Endothelial cell of umbilical vein (primary cell): ENCODE data around the gene PRICKLE3. TPM values are rescaled to one million over a fixed set of nuclear protein-coding genes. Genes with fewer than 3 reads are reported as not detected.
A peak's percentile ranks its signal among the peaks of the same experiment; 100 is the strongest.

Experiments used
- BruUV-seq: library from RNA; stranded (reverse); fragments of 400-500 nt; replicated peaks from 2 replicates; lab custom pipeline; 2021; lab: Mats Ljungman, UMichigan
- CTCF ChIA-PET: fragments of 300-600, 350-600 bp; sonication (Branson Sonifier 250); formaldehyde crosslinking; loops from one replicate; lab custom pipeline; 2021; ENCODE audit warnings: antibody characterized with exemption, inconsistent platforms; lab: Charles Lee
- POLR2A ChIA-PET: fragments of 300-600, 350-600 bp; sonication (Branson Sonifier 250); formaldehyde crosslinking; loops from one replicate; lab custom pipeline; 2021; ENCODE audit warnings: antibody characterized with exemption, inconsistent platforms; lab: Charles Lee
- DNase-seq: peaks from one replicate; pipeline ENCODE4 v3.0.0-alpha.2; 2011; ENCODE audit warnings: low read depth, low spot score
- FAIRE-seq: peaks from 2 replicates; lab custom pipeline; 2011; peaks lifted over from hg19 to GRCh38; lab: Jason Lieb, UNC
- H2AFZ ChIP-seq: 2 replicates; pipeline ENCODE4 v1.6.0; 2012; ENCODE audit warnings: low read depth, low read length, control low read depth, inconsistent platforms
- H3K27ac ChIP-seq: 2 replicates; pipeline ENCODE4 v1.5.1; 2011; ENCODE audit warnings: low read depth, mild to moderate bottlenecking, control low read depth, low read length, moderate library complexity; ENCODE audit not compliant: insufficient read depth
- H3K27me3 ChIP-seq, 2 experiments: 2 replicates each; pipeline versions ENCODE4 v1.6.0 to v1.6.1; 2011; ENCODE audit warnings: low read length in 2 of 2, mixed read lengths in 1 of 2; ENCODE audit not compliant: control insufficient read depth in 2 of 2, insufficient read depth in 2 of 2
- H3K36me3 ChIP-seq, 2 experiments: 2 replicates in 1 of 2; 3 replicates in 1 of 2; pipeline ENCODE4 v1.5.1; 2011; ENCODE audit warnings: low read length in 2 of 2, mild to moderate bottlenecking in 1 of 2, moderate library complexity in 1 of 2; ENCODE audit not compliant: control insufficient read depth in 2 of 2, insufficient read depth in 2 of 2; ENCODE audit errors: extremely low read depth in 1 of 2
- H3K4me1 ChIP-seq: 3 replicates; pipeline ENCODE4 v1.5.1; 2011; ENCODE audit warnings: mild to moderate bottlenecking, low read length; ENCODE audit not compliant: control insufficient read depth, insufficient read depth; ENCODE audit errors: extremely low read depth
- H3K4me2 ChIP-seq: 2 replicates; pipeline ENCODE4 v1.6.1; 2011; ENCODE audit warnings: low read length, control low read depth, mixed read lengths; ENCODE audit not compliant: insufficient read depth
- H3K4me3 ChIP-seq, 3 experiments: fragments of 200-600 bp in 1 of 3; sonication (generic), shearing (Covaris generic) in 1 of 3; replicated peaks in 1 of 3; 2 replicates each; pipeline ENCODE4 v1.5.1; 2011 to 2016; ENCODE audit warnings: control low read depth in 3 of 3, low read length in 3 of 3, mild to moderate bottlenecking in 2 of 3, inconsistent platforms in 1 of 3, low read depth in 1 of 3, moderate library complexity in 1 of 3; ENCODE audit not compliant: insufficient read depth in 1 of 3
- H3K79me2 ChIP-seq: 2 replicates; pipeline ENCODE4 v1.6.0; 2012; ENCODE audit warnings: low read length, inconsistent platforms; ENCODE audit not compliant: control insufficient read depth, insufficient read depth
- H3K9ac ChIP-seq: replicated peaks from 2 replicates; pipeline ENCODE3; 2011; ENCODE audit warnings: low read length, control low read depth; ENCODE audit not compliant: insufficient read depth; ENCODE audit errors: extremely low read depth
- H3K9me1 ChIP-seq: replicated peaks from 3 replicates; pipeline ENCODE4 v1.6.0; 2011; ENCODE audit warnings: mild to moderate bottlenecking, low read length; ENCODE audit not compliant: control insufficient read depth, insufficient read depth; ENCODE audit errors: extremely low read depth
- H3K9me3 ChIP-seq: replicated peaks from 2 replicates; pipeline ENCODE4 v1.5.1; 2012; ENCODE audit warnings: low read length, inconsistent platforms; ENCODE audit not compliant: control insufficient read depth, insufficient read depth
- H4K20me1 ChIP-seq: replicated peaks from 2 replicates; pipeline ENCODE3; 2011; ENCODE audit warnings: mild to moderate bottlenecking, low read length; ENCODE audit not compliant: control insufficient read depth, insufficient read depth; ENCODE audit errors: extremely low read depth
- CTCF ChIP-seq, 2 donors: IDR thresholded peaks; 1 replicate in 1 of 2; 2 replicates in 1 of 2; pipeline ENCODE4 v1.5.1; 2011; ENCODE audit warnings: low read length in 2 of 2, mild to moderate bottlenecking in 2 of 2, moderate library complexity in 2 of 2, control low read depth in 1 of 2, inconsistent platforms in 1 of 2, low read depth in 1 of 2; ENCODE audit not compliant: insufficient read depth in 1 of 2; ENCODE audit errors: extremely low read depth in 1 of 2
- EZH2 ChIP-seq: IDR thresholded peaks from 2 replicates; pipeline ENCODE4 v1.6.1; 2012; ENCODE audit warnings: borderline replicate concordance, low read depth, mild to moderate bottlenecking, moderate library complexity, low read length, inconsistent platforms; ENCODE audit not compliant: severe bottlenecking
- GATA2 ChIP-seq: IDR thresholded peaks from 2 replicates; pipeline ENCODE4 v1.7.0; 2011; ENCODE audit warnings: low read depth, mild to moderate bottlenecking, moderate library complexity, mixed read lengths, low read length; ENCODE audit not compliant: insufficient read length, insufficient read depth
- dilution Hi-C: fragments of 300-500 bp; cut with MboI; formaldehyde crosslinking; loops from one replicate; pipeline ENCODE4 v1.15.0; 2019; ENCODE audit warnings: low sequenced_read_pairs; ENCODE audit not compliant: extremely low pct_ligation_motif_present
- intact Hi-C: fragments of 100-400 bp; cut with micrococcal nuclease; formaldehyde crosslinking; loops from one replicate; pipeline ENCODE4 v1.10.0; 2022
- polyA plus RNA-seq, 4 experiments: library from polyadenylated mRNA; depleted of rRNA in 3 of 4; stranded (reverse) in 3 of 4; unstranded in 1 of 4; fragments of >200 nt; gene quantifications; 2 replicates each; pipeline versions ENCODE4 v1.2.1 to v1.2.3, GENCODE V29; 2011 to 2012; ENCODE audit warnings: missing spikeins in 1 of 4
- total RNA-seq: library from RNA; stranded (reverse); gene quantifications from 2 replicates; pipeline ENCODE4 v1.2.3, GENCODE V29; 2021
- TF ChIP-seq, protein P1 (sequence below): IDR thresholded peaks from 2 replicates; pipeline ENCODE4 v1.6.1; 2011; ENCODE audit not compliant: insufficient read depth, insufficient read length

Gene PRICKLE3
- total and polyA plus RNA-seq, 2 donors (not counting 3 experiments of a cell fraction or from before 2014, with no cell fraction given) = 6.8 to 15.0 TPM

DNA sequence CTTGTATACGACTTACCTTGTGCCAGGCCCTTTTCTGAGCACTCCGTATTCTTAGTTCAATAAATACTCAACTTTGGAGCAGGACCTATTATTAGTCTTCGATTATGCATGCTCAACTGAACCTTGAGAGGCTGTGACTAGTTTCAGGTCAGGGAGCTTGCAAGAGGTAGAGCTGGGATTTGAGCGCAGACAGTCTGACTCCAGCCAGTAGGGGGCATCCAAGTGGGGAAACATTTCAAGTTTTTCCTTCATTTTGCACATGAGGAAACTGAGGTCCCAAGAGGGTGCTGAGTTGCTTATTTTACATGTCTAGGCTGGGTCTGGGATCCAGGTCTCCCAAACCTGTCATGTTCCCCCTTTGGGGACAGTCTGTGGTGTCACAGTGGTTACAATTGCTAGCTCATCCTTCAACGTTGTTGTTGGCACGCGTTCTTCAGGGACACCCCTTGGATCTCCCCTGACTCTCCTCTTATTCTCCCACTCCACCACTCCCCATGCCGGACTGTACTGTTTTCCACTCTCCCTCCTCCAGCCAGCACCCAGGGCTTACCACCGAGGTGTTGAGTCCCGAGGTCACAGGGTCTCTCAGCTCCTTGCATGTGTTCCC is 6.7 kb upstream of the PRICKLE3 start:
- Histone ChIP-seq H4K20me1 (no peaks in the 10 kb centered on the region), H3K9me1 (no peaks in the 10 kb centered on the region), H3K79me2 (no peaks in the 10 kb centered on the region), H2AFZ (no peak overlapping the region), H3K4me1 (no peaks in the 10 kb centered on the region), H3K4me2 (no peak overlapping the region), H3K27me3 (no peaks in the 10 kb centered on the region), H3K27ac (no peak overlapping the region), H3K36me3 (no peaks in the 10 kb centered on the region), H3K9ac (no peak overlapping the region), H3K9me3 (no peaks in the 10 kb centered on the region), H3K4me3 (no peak overlapping the region)
- CTCF ChIA-PET = interaction anchor here (0.5 to 2.0 kb wide), 18 partner anchors 9 to 645 kb away, joined by 3 to 12 read pairs (median 4); partner anchors contain the start of gene PLP2
- POLR2A ChIA-PET = no interaction called here
- dilution Hi-C loops = no loop called here
- intact Hi-C loops = no loop called here
- TF ChIP-seq EZH2 = no peak
- peak; percentile 51 to 55 for TF ChIP-seq CTCF (IDR thresholded peaks at IDR 0.05; ENCODE audit: extremely low read depth in 1 of 2, insufficient read depth in 1 of 2, low read depth in 1 of 2, low read length in 2 of 2)
- TF ChIP-seq GATA2 = no peak
- TF ChIP-seq, protein P1, sequence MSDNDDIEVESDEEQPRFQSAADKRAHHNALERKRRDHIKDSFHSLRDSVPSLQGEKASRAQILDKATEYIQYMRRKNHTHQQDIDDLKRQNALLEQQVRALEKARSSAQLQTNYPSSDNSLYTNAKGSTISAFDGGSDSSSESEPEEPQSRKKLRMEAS = no peak
- peak; percentile 36 for DNase-seq
- no TSS peak for BruUV-seq
- FAIRE-seq = peak; percentile 90
